Heart left ventricle (tissue), 16 donors: ENCODE measurements around the gene MGST3. TPM values are rescaled to one million over a fixed set of nuclear protein-coding genes. Genes with fewer than 3 reads are reported as not detected.

ENCODE experiments used
- ATAC-seq, 4 donors: fragments of 200-7000 bp; cut with Tn5 transposase; one replicate each; pipeline ENCODE4 v1.9.1; 2020 to 2022; ENCODE audit warnings: moderate library complexity in 4 of 4, mild to moderate bottlenecking in 3 of 4, moderate number of reproducible peaks in 1 of 4
- DNase-seq, 5 donors: peaks; one replicate each; pipeline ENCODE4 v3.0.0-alpha.2; 2020
- H3K27ac ChIP-seq, 12 donors: fragments of 200-600 bp; sonication (generic) in 4 of 12; one replicate each; pipeline versions ENCODE4 v1.5.0 to v1.8.0; 2016 to 2022; ENCODE audit warnings: mild to moderate bottlenecking in 2 of 12
- H3K27me3 ChIP-seq, 9 donors: fragments of 200-600 bp; sonication (generic) in 2 of 9; one replicate each; pipeline versions ENCODE4 v1.5.1 to v1.8.0; 2016 to 2022; ENCODE audit warnings: mild to moderate bottlenecking in 3 of 9
- H3K36me3 ChIP-seq, 9 donors: fragments of 200-600 bp; sonication (generic) in 2 of 9; one replicate each; pipeline versions ENCODE4 v1.5.0 to v1.8.0; 2018 to 2022; ENCODE audit warnings: mild to moderate bottlenecking in 2 of 9
- H3K4me1 ChIP-seq, 12 donors: fragments of 200-600 bp; sonication (generic) in 4 of 12; one replicate each; pipeline versions ENCODE4 v1.5.0 to v1.8.0; 2016 to 2022; ENCODE audit warnings: mild to moderate bottlenecking in 3 of 12
- H3K4me3 ChIP-seq, 12 donors: fragments of 200-600 bp; sonication (generic) in 4 of 12; one replicate each; pipeline versions ENCODE4 v1.5.0 to v1.8.0; 2017 to 2022; ENCODE audit warnings: mild to moderate bottlenecking in 9 of 12, moderate library complexity in 4 of 12
- H3K9me3 ChIP-seq, 12 donors: fragments of 200-600 bp; sonication (generic) in 4 of 12; one replicate each; pipeline versions ENCODE4 v1.5.0 to v1.8.0; 2016 to 2022; ENCODE audit warnings: mild to moderate bottlenecking in 1 of 12
- POLR2A ChIP-seq, 2 donors: fragments of 450-650 bp; IDR thresholded peaks; one replicate each; pipeline ENCODE4 v1.6.1; 2017; ENCODE audit warnings: antibody characterized with exemption in 2 of 2, mild to moderate bottlenecking in 2 of 2, moderate library complexity in 2 of 2
- WGBS, 4 donors: extraction: QIAGEN DNeasy Blood & Tissue Kit in 2 of 4; methylation state at CpG; one replicate each; pipeline versions ENCODE4 v1.1.5 to v1.1.7; 2013 to 2018; 5-methylcytosine and 5-hydroxymethylcytosine counted together
- intact Hi-C, 10 donors: fragments of 100-400 bp; cut with DNase I; formaldehyde crosslinking; loops; one replicate each; pipeline versions ENCODE4 v1.11.1 to v1.14.2; 2022
- polyA plus RNA-seq, 2 donors: library from polyadenylated mRNA; stranded (reverse); fragments of 200-250 nt; gene quantifications; one replicate each; pipeline ENCODE4 v1.2.3, GENCODE V29; 2013
- total RNA-seq, 9 donors: library from RNA; depleted of rRNA in 2 of 9; stranded (reverse); fragments of >200 nt in 2 of 9; fragmentation: NEBNext Ultra II Directional in 3 of 9; extraction: Animal tissue kit (Norgen Biotek cat#: 25700) in 3 of 9; gene quantifications; one replicate each; pipeline versions ENCODE4 v1.1.0 to v1.2.4, GENCODE V29; 2016 to 2023
- TF ChIP-seq, protein P1 (sequence below), 12 donors: fragments of 200-600 bp; sonication (generic) in 4 of 12; IDR thresholded peaks; one replicate each; pipeline versions ENCODE4 v1.5.0 to v1.8.0; 2018 to 2022; ENCODE audit warnings: antibody characterized with exemption in 12 of 12, mild to moderate bottlenecking in 5 of 12
- donor health status: ischemic (EF 13 %, LVEDD 7.1; RV severe dilation, severe dysfunction).
- donor health status: healthy with polysubstance abuse.
- donor health status: DM: no; HTN: yes; CAD: no.
- donor health status: DM: no; HTN: no; CAD: no.
- donor health status: ischemic (EF 25% LVEDD 6.9; RV normal size, moderate dysfunction).
- donor health status: ischemic (EF 25% LVEDD 5.7; RV mildly dilated, moderate dysfunction).
- donor health status: healthy.
- donor health status: DM: yes; HTN: yes; CAD: no.
- donor health status: ischemic (EF 35%, LVEDD 5.7; RV mildly dilated, moderate dysfunction).
- donor health status: nonischemic (EF 11% LVEDD 7.7; RV severe dilation, severe dysfunction).
- donor health status: DM: yes; HTN: yes; CAD: no.
- donor health status: PGD.
- donor health status: ischemic (EF 29% LVEDD 5.4; RV normal size, mild dysfunction).
- donor health status: nonischemic (EF 23%, LVEDD 6.1; RV moderate dilation, normal function).

The MGST3 gene
- total and polyA plus RNA-seq, 11 donors = 399 to 1,314 (median 747) TPM

DNA sequence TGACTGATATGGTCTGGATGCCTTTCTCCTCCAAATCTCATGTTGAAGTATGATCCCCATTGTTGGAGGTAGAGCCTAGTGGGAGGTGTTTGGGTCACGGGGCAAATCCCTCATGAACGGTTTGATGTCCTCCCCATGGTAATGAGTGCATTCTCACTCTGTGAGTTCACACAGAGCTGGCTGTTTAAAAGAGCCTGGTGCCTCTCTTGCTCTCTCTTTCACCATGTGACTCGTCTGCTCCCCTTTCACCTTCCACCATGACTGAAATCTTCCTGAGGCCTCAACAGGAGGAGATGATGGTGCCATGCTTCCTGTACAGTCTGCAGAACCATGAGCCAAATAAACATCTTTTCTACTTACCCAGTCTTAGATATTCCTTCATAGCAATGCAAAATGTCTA is 37.1 kb downstream of the MGST3 start:
- H3K9me3 ChIP-seq = no peaks in the 10 kb centered on the region
- H3K36me3 ChIP-seq = peaks cover 2 to 93% (median 92%) of the 10 kb centered on the region in 9 donors
- peaks cover 0 to 22% (median 0%) of the 10 kb centered on the region in 12 donors for H3K4me1 ChIP-seq
- H3K27ac ChIP-seq = no peak overlapping the region
- intact Hi-C loops = no loop called here
- no peak for DNase-seq
- H3K27me3 ChIP-seq = no peaks in the 10 kb centered on the region
- no peak for TF ChIP-seq POLR2A (IDR thresholded peaks at IDR 0.05)
- TF ChIP-seq, protein P1, sequence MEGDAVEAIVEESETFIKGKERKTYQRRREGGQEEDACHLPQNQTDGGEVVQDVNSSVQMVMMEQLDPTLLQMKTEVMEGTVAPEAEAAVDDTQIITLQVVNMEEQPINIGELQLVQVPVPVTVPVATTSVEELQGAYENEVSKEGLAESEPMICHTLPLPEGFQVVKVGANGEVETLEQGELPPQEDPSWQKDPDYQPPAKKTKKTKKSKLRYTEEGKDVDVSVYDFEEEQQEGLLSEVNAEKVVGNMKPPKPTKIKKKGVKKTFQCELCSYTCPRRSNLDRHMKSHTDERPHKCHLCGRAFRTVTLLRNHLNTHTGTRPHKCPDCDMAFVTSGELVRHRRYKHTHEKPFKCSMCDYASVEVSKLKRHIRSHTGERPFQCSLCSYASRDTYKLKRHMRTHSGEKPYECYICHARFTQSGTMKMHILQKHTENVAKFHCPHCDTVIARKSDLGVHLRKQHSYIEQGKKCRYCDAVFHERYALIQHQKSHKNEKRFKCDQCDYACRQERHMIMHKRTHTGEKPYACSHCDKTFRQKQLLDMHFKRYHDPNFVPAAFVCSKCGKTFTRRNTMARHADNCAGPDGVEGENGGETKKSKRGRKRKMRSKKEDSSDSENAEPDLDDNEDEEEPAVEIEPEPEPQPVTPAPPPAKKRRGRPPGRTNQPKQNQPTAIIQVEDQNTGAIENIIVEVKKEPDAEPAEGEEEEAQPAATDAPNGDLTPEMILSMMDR (IDR thresholded peaks at IDR 0.05) = no peak
- 90 to 92% (median 91%) methylated on average over 3 of the region's 3 CpGs for WGBS, 4 donors
- no peak for ATAC-seq
- no peak overlapping the region for H3K4me3 ChIP-seq

DNA sequence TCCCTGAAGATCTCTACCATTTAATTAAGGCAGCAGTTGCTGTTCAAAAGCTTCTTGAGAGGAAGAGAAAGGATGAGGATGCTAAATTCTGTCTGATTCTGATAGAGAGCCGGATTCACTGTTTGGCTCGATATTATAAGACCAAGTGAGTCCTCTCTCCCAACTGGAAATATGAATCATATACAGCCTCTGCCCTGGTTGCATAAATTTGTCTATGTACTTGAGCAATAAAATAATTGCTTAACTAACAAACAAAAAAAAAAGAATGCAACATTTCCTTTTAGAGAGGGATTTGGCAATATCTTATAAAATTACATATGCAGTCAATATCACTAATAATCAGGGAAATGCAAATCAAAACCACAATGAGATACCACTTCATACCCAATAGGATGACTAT is 40.5 kb downstream of the MGST3 start:
- Histone ChIP-seq H3K4me1 (peaks cover 0 to 14% (median 0%) of the 10 kb centered on the region in 12 donors), H3K9me3 (peaks cover 0 to 6% (median 0%) of the 10 kb centered on the region in 12 donors), H3K27me3 (no peaks in the 10 kb centered on the region), H3K4me3 (no peak overlapping the region), H3K27ac (no peak overlapping the region), H3K36me3 (peaks cover 0 to 83% (median 75%) of the 10 kb centered on the region in 9 donors)
- no peak for ATAC-seq
- 94 to 98% (median 97%) methylated on average over 2 of the region's 2 CpGs for WGBS, 4 donors
- intact Hi-C loops = no loop called here
- DNase-seq = no peak
- TF ChIP-seq, protein P1 (IDR thresholded peaks at IDR 0.05) = no peak
- TF ChIP-seq POLR2A (IDR thresholded peaks at IDR 0.05) = no peak

DNA sequence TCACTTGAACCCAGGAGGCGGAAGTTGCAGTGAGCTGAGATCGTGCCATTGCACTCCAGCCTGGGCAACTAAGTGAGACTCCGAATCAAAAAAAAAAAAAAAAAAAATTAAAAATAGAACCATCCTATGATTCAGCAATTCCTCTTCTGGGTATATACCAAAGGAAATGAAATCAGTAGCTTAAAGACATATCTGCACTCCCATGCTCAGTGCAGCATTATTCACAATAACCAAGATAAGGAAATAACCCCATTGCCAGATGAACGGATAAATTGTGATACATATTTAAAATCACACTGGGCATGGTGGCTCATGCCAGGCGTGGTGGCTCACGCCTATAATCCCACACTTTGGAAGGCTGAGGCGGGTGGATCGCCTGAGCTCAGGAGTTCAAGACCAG is 43.6 kb downstream of the MGST3 start:
- Histone ChIP-seq H3K9me3 (peaks cover 0 to 6% (median 0%) of the 10 kb centered on the region in 12 donors), H3K4me1 (peaks cover 0 to 9% (median 0%) of the 10 kb centered on the region in 12 donors), H3K27me3 (no peaks in the 10 kb centered on the region), H3K27ac (no peak overlapping the region), H3K36me3 (peaks cover 0 to 83% (median 75%) of the 10 kb centered on the region in 9 donors), H3K4me3 (no peak overlapping the region)
- 86 to 91% (median 89%) methylated on average over 8 of the region's 8 CpGs for WGBS, 4 donors
- intact Hi-C loops = no loop called here
- ATAC-seq (no peak), DNase-seq (no peak)
- TF ChIP-seq POLR2A (IDR thresholded peaks at IDR 0.05) = no peak
- TF ChIP-seq, protein P1 (IDR thresholded peaks at IDR 0.05) = no peak

DNA sequence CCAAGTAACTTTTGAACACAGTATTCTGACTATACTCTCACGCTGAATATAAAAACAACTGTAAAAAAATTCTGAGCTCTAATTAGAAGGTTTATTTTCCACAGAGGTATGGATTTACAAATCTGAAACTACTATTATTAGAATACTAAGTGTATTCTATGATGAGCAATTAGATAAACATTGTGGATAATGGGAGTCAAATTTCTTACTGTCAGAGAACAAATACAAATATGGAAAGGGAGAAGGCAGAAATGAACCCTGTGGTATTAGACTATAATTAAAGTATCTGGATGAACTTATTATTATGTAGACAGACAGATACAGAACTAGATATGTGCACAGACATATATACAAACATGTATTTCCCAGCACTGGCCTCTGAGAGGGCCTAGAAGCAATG is 44.8 kb downstream of the MGST3 start:
- no peak overlapping the region for H3K4me3 ChIP-seq
- no peak for TF ChIP-seq POLR2A (IDR thresholded peaks at IDR 0.05)
- TF ChIP-seq, protein P1 (IDR thresholded peaks at IDR 0.05) = no peak
- WGBS, 4 donors = 94 to 98% (median 97%) methylated on average over 1 of the region's 1 CpG

More for the DNA sequence above, 44.8 kb downstream of the MGST3 start:
- Histone ChIP-seq H3K36me3 (peaks cover 0 to 87% (median 77%) of the 10 kb centered on the region in 9 donors), H3K9me3 (peaks cover 0 to 6% (median 0%) of the 10 kb centered on the region in 12 donors), H3K27me3 (no peaks in the 10 kb centered on the region), H3K27ac (no peak overlapping the region), H3K4me1 (peaks cover 0 to 9% (median 0%) of the 10 kb centered on the region in 12 donors)
- ATAC-seq = no peak
- DNase-seq = no peak
- intact Hi-C loops = no loop called here
